Suprapubic skin (tissue), 4 donors: Measurements from ENCODE around the gene LARGE1. TPM values are rescaled to one million over a fixed set of nuclear protein-coding genes. Genes with fewer than 3 reads are reported as not detected.

Experiments used
- DNase-seq, 2 donors: peaks; one replicate each; pipeline ENCODE4 v3.0.0-alpha.2; 2019; ENCODE audit warnings: low spot score in 2 of 2
- H3K27ac ChIP-seq: fragments of 200-600 bp; sonication (generic); one replicate; pipeline ENCODE4 v1.5.1; 2019
- H3K27me3 ChIP-seq: fragments of 200-600 bp; sonication (generic); one replicate; pipeline ENCODE4 v1.5.1; 2019
- H3K36me3 ChIP-seq: fragments of 200-600 bp; sonication (generic); one replicate; pipeline ENCODE4 v1.5.1; 2019
- H3K4me1 ChIP-seq: fragments of 200-600 bp; sonication (generic); one replicate; pipeline ENCODE4 v1.5.1; 2019
- H3K4me3 ChIP-seq: fragments of 200-600 bp; sonication (generic); one replicate; pipeline ENCODE4 v1.5.1; 2019; ENCODE audit warnings: mild to moderate bottlenecking
- H3K9me3 ChIP-seq: fragments of 200-600 bp; sonication (generic); one replicate; pipeline ENCODE4 v1.5.1; 2019
- EP300 ChIP-seq: sonication (generic); formaldehyde crosslinking; IDR thresholded peaks from one replicate; pipeline ENCODE4 v1.6.1; 2017; ENCODE audit warnings: antibody characterized with exemption
- POLR2A ChIP-seq, 2 donors: fragments of 450-650 bp; IDR thresholded peaks; one replicate each; pipeline ENCODE4 v1.6.1; 2017; ENCODE audit warnings: antibody characterized with exemption in 2 of 2, mild to moderate bottlenecking in 2 of 2, moderate library complexity in 2 of 2
- POLR2AphosphoS5 ChIP-seq, 3 donors: sonication (generic); formaldehyde crosslinking; IDR thresholded peaks; one replicate each; pipeline ENCODE4 v1.6.1; 2017; ENCODE audit warnings: antibody characterized with exemption in 3 of 3
- WGBS: methylation state at CpG from one replicate; pipeline ENCODE4 v1.1.5; 2018; 5-methylcytosine and 5-hydroxymethylcytosine counted together
- total RNA-seq, 4 donors: library from RNA; depleted of rRNA; stranded (reverse); fragments of >200 nt; gene quantifications; one replicate each; pipeline ENCODE4 v1.1.0, GENCODE V29; 2016
- TF ChIP-seq, protein P1 (sequence below), 2 donors: fragments of 200-600 bp in 1 of 2; fragments of 450-650 bp in 1 of 2; sonication (generic) in 1 of 2; IDR thresholded peaks; one replicate each; pipeline ENCODE4 v1.5.1; 2016 to 2019; ENCODE audit warnings: antibody characterized with exemption in 2 of 2, mild to moderate bottlenecking in 1 of 2, moderate library complexity in 1 of 2

The LARGE1 gene
- total RNA-seq, 4 donors from 2014 or later, result 12.1 to 41.6 (median 21.1) TPM

GRCh38 chr22:33654173-33654895 is 265.9 kb downstream of the LARGE1 start:
- Histone ChIP-seq H3K4me3 (no peak overlapping the region), H3K4me1 (peaks cover 14% of the 10 kb centered on the region), H3K27ac (no peak overlapping the region), H3K27me3 (no peaks in the 10 kb centered on the region), H3K9me3 (no peaks in the 10 kb centered on the region), H3K36me3 (peaks cover 8% of the 10 kb centered on the region)
- no peak for DNase-seq
- 66% methylated on average over 12 of the region's 12 CpGs for WGBS
- no peak for TF ChIP-seq POLR2A (IDR thresholded peaks at IDR 0.05)
- TF ChIP-seq, protein P1, sequence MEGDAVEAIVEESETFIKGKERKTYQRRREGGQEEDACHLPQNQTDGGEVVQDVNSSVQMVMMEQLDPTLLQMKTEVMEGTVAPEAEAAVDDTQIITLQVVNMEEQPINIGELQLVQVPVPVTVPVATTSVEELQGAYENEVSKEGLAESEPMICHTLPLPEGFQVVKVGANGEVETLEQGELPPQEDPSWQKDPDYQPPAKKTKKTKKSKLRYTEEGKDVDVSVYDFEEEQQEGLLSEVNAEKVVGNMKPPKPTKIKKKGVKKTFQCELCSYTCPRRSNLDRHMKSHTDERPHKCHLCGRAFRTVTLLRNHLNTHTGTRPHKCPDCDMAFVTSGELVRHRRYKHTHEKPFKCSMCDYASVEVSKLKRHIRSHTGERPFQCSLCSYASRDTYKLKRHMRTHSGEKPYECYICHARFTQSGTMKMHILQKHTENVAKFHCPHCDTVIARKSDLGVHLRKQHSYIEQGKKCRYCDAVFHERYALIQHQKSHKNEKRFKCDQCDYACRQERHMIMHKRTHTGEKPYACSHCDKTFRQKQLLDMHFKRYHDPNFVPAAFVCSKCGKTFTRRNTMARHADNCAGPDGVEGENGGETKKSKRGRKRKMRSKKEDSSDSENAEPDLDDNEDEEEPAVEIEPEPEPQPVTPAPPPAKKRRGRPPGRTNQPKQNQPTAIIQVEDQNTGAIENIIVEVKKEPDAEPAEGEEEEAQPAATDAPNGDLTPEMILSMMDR (IDR thresholded peaks at IDR 0.05), result no peak
- TF ChIP-seq POLR2AphosphoS5 (IDR thresholded peaks at IDR 0.05), result no peak
- TF ChIP-seq EP300, result no peak

- no peak overlapping the region for H3K27ac ChIP-seq
- no peak overlapping the region for H3K4me3 ChIP-seq
- TF ChIP-seq EP300 (no peak), POLR2A (IDR thresholded peaks at IDR 0.05) (no peak), POLR2AphosphoS5 (IDR thresholded peaks at IDR 0.05) (no peak)
- TF ChIP-seq, protein P1 (IDR thresholded peaks at IDR 0.05), result no peak
- WGBS, result 93% methylated on average over 8 of the region's 8 CpGs
- DNase-seq, result no peak
- peaks cover 8% of the 10 kb centered on the region for H3K36me3 ChIP-seq
- H3K27me3 ChIP-seq, result no peaks in the 10 kb centered on the region
- H3K9me3 ChIP-seq, result no peaks in the 10 kb centered on the region
- peaks cover 14% of the 10 kb centered on the region for H3K4me1 ChIP-seq
Observed at GRCh38 chr22:33653532-33654063, 266.7 kb downstream of the LARGE1 start.

DNA sequence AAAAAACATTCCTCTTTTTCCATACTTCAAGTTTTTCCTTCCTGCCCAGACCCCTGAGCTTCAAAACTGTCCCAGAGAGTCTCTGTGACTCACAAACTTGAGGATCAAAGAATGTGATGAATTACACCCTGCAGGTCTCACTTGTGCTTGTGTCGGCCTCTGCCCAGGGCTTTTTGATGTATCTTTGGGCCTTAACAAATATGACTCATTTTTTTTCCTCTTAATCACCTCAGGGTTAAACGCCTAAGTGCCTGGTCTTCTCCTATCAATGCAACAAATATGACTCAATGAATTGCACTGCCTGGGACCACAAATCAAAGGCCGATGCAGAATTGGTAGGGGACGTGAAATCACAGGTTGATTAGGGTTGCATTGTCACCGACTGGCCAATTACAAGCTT is 267.7 kb downstream of the LARGE1 start:
- no peak overlapping the region for H3K27ac ChIP-seq
- DNase-seq, result no peak
- H3K36me3 ChIP-seq, result peaks cover 8% of the 10 kb centered on the region
- H3K9me3 ChIP-seq, result no peaks in the 10 kb centered on the region
- TF ChIP-seq, protein P1 (IDR thresholded peaks at IDR 0.05), result no peak
- TF ChIP-seq POLR2A (IDR thresholded peaks at IDR 0.05) (no peak), POLR2AphosphoS5 (IDR thresholded peaks at IDR 0.05) (no peak), EP300 (no peak)
- WGBS, result 67% methylated on average over 5 of the region's 5 CpGs
- no peak overlapping the region for H3K4me3 ChIP-seq
- peaks cover 14% of the 10 kb centered on the region for H3K4me1 ChIP-seq
- H3K27me3 ChIP-seq, result no peaks in the 10 kb centered on the region

DNA sequence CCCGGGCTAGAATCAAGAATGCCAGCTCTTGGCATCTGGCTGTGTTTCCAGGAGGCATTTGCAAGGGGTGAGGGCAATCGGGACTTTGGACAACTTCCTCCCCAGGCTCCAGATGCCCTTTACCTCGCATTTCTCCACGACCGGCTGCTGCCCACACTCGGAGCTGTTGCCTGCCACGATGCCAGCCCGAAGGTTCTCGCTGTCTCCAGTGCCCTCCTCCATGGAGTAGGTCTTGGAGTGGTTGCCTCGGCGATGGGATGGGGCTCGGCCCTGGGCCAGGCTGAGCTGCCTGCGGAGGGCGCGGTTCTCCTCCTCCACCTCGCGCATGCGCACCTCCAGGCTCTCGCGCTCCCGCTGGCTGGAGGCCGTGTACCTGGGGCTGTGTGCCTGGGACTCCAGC is 270.0 kb downstream of the LARGE1 start:
- H3K4me3 ChIP-seq, result no peak overlapping the region
- 84% methylated on average over 22 of the region's 22 CpGs for WGBS
- H3K27ac ChIP-seq, result no peak overlapping the region
- no peak for TF ChIP-seq POLR2A (IDR thresholded peaks at IDR 0.05)
- TF ChIP-seq EP300, result no peak
- TF ChIP-seq, protein P1 (IDR thresholded peaks at IDR 0.05), result no peak
- no peak for TF ChIP-seq POLR2AphosphoS5 (IDR thresholded peaks at IDR 0.05)
- H3K9me3 ChIP-seq, result no peaks in the 10 kb centered on the region
- DNase-seq, result no peak
- H3K36me3 ChIP-seq, result peaks cover 8% of the 10 kb centered on the region
- H3K4me1 ChIP-seq, result peaks cover 7% of the 10 kb centered on the region
- no peaks in the 10 kb centered on the region for H3K27me3 ChIP-seq

DNA sequence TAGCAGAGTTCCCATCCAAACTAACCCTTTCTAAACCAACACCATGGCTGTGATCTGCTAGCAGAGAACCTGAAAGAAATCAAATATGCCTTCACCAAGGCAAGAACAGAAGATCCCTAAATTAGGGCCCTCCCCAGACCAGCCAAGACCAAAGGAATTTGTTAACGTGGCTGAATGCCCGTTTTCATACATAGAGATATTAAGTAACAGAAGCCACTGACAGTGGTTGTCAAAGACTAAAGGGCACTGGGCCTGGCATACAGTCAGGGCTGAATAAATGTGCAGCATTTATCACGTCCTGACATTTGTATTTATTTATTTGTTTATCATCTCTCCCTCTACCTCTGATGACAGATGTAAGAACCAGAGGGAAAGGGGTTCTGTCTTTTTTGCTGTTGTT is 271.8 kb downstream of the LARGE1 start:
- TF ChIP-seq EP300 (no peak), POLR2A (IDR thresholded peaks at IDR 0.05) (no peak), POLR2AphosphoS5 (IDR thresholded peaks at IDR 0.05) (no peak)
- TF ChIP-seq, protein P1 (IDR thresholded peaks at IDR 0.05), result no peak
- Histone ChIP-seq H3K27me3 (no peaks in the 10 kb centered on the region), H3K9me3 (no peaks in the 10 kb centered on the region), H3K4me1 (peaks cover 5% of the 10 kb centered on the region), H3K36me3 (peaks cover 8% of the 10 kb centered on the region), H3K27ac (no peak overlapping the region), H3K4me3 (no peak overlapping the region)
- DNase-seq, result no peak
- WGBS, result 86% methylated on average over 3 of the region's 3 CpGs
